Heart right ventricle (tissue), 16 donors: ENCODE measurements around the gene CD99L2. TPM values are rescaled to one million over a fixed set of nuclear protein-coding genes. Genes with fewer than 3 reads are reported as not detected.
"Not testable (repeated sequence)": the region's sequence is repeated elsewhere in the genome, so short reads cannot be mapped to it uniquely, and the experiment has no call there.

ENCODE experiments used
- ATAC-seq, 8 donors: fragments of 200-7000 bp; cut with Tn5 transposase; one replicate each; pipeline ENCODE4 v1.9.1; 2020; ENCODE audit warnings: mild to moderate bottlenecking in 8 of 8, moderate library complexity in 8 of 8, moderate number of reproducible peaks in 1 of 8
- DNase-seq, 2 donors: peaks; one replicate each; pipeline ENCODE4 v3.0.0-alpha.2; 2020
- H3K27ac ChIP-seq, 10 donors: fragments of 200-600 bp; sonication (generic) in 2 of 10; one replicate each; pipeline versions ENCODE4 v1.5.0 to v1.8.0; 2020 to 2022; ENCODE audit warnings: mild to moderate bottlenecking in 3 of 10
- H3K27me3 ChIP-seq, 7 donors: fragments of 200-600 bp; one replicate each; pipeline ENCODE4 v1.8.0; 2021 to 2022; ENCODE audit warnings: mild to moderate bottlenecking in 2 of 7
- H3K36me3 ChIP-seq, 9 donors: fragments of 200-600 bp; sonication (generic) in 1 of 9; one replicate each; pipeline versions ENCODE4 v1.5.0 to v1.8.0; 2020 to 2022; ENCODE audit warnings: mild to moderate bottlenecking in 2 of 9
- H3K4me1 ChIP-seq, 9 donors: fragments of 200-600 bp; sonication (generic) in 1 of 9; one replicate each; pipeline versions ENCODE4 v1.5.0 to v1.8.0; 2020 to 2022; ENCODE audit warnings: mild to moderate bottlenecking in 4 of 9
- H3K4me3 ChIP-seq, 10 donors: fragments of 200-600 bp; sonication (generic) in 2 of 10; one replicate each; pipeline versions ENCODE4 v1.5.0 to v1.8.0; 2020 to 2022; ENCODE audit warnings: mild to moderate bottlenecking in 7 of 10, moderate library complexity in 2 of 10
- H3K9me3 ChIP-seq, 11 donors: fragments of 200-600 bp in 10 of 11; sonication (generic) in 2 of 11; one replicate each; pipeline versions ENCODE4 v1.5.0 to v1.8.0; 2013 to 2022; ENCODE audit warnings: mild to moderate bottlenecking in 2 of 11, control low read depth in 1 of 11, moderate library complexity in 1 of 11
- CTCF ChIP-seq, 9 donors: fragments of 200-600 bp; sonication (generic) in 2 of 9; IDR thresholded peaks; one replicate each; pipeline versions ENCODE4 v1.5.0 to v1.8.0; 2021 to 2022; ENCODE audit warnings: antibody characterized with exemption in 9 of 9, mild to moderate bottlenecking in 5 of 9, moderate library complexity in 1 of 9
- WGBS, 2 donors: extraction: QIAGEN DNeasy Blood & Tissue Kit; methylation state at CpG; one replicate each; pipeline ENCODE4 v1.1.7; 2013; ENCODE audit warnings: inconsistent platforms in 1 of 2; 5-methylcytosine and 5-hydroxymethylcytosine counted together
- intact Hi-C, 10 donors: fragments of 100-400 bp; cut with DNase I; formaldehyde crosslinking; loops; one replicate each; pipeline versions ENCODE4 v1.11.1 to v1.14.2; 2022
- polyA plus RNA-seq, 2 donors: library from polyadenylated mRNA; stranded (reverse); fragments of 200-250 nt; gene quantifications; one replicate each; pipeline ENCODE4 v1.2.3, GENCODE V29; 2013
- total RNA-seq, 10 donors: library from RNA; stranded (reverse); fragmentation: NEBNext Ultra II Directional in 3 of 10; extraction: Animal tissue kit (Norgen Biotek cat#: 25700) in 3 of 10; gene quantifications; one replicate each; pipeline versions ENCODE4 v1.2.1 to v1.2.4, GENCODE V29; 2021 to 2023
- donor health status: Arrhythmogenic right ventricular cardiomyopathy.
- donor health status: ischemic (EF 13 %, LVEDD 7.1; RV severe dilation, severe dysfunction).
- donor health status: healthy with polysubstance abuse.
- donor health status: DM: no; HTN: yes; CAD: no.
- donor health status: DM: no; HTN: no; CAD: no.
- donor health status: ischemic (EF 25% LVEDD 6.9; RV normal size, moderate dysfunction).
- donor health status: ischemic (EF 25% LVEDD 5.7; RV mildly dilated, moderate dysfunction).
- donor health status: healthy.
- donor health status: DM: yes; HTN: yes; CAD: no.
- donor health status: Ischemic cardiomyopathy.
- donor health status: ischemic (EF 35%, LVEDD 5.7; RV mildly dilated, moderate dysfunction).
- donor health status: nonischemic (EF 11% LVEDD 7.7; RV severe dilation, severe dysfunction).
- donor health status: DM: yes; HTN: yes; CAD: no.
- donor health status: PGD.
- donor health status: ischemic (EF 29% LVEDD 5.4; RV normal size, mild dysfunction).
- donor health status: nonischemic (EF 23%, LVEDD 6.1; RV moderate dilation, normal function).

Gene CD99L2
- total and polyA plus RNA-seq, 12 donors, result 32.6 to 122 (median 78.8) TPM

DNA sequence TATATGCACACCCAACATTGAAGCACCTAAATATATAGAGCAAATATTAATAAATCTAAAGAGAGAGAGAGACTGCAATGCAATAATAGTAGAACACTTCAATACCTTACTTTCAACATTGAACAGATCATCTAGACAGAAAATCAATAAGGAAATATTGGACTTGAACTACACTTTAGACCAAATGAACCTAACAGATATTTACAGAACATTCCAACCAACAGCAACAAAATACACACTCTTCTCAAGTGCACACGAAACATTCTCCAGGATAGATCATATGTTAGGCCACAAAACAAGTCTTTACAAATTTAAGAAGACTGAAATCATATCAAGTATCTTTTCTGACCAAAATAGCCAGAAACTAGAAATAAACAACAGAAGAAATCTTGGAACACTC is 66.6 kb downstream of the CD99L2 start:
- WGBS, 2 donors, result 94 to 100% methylated on average over 1 of the region's 1 CpG
- no peaks in the 10 kb centered on the region for H3K27me3 ChIP-seq
- no peak for TF ChIP-seq CTCF (IDR thresholded peaks at IDR 0.05)
- DNase-seq, result no peak
- H3K27ac ChIP-seq, result no peak overlapping the region
- intact Hi-C loops, result loop anchor here in 1 of 10 donors (10.0 kb wide), 1 partner anchor 63 kb away; the partner anchor contains the start of gene CD99L2
- H3K9me3 ChIP-seq, result peaks cover 0 to 19% (median 3%) of the 10 kb centered on the region in 11 donors
- ATAC-seq, result no peak
- peaks cover 0 to 18% (median 0%) of the 10 kb centered on the region in 9 donors for H3K36me3 ChIP-seq
- no peak overlapping the region for H3K4me3 ChIP-seq
- no peaks in the 10 kb centered on the region for H3K4me1 ChIP-seq

GRCh38 chrX:150828785-150829184 is 69.7 kb downstream of the CD99L2 start:
- Histone ChIP-seq H3K27ac (no peak overlapping the region), H3K4me1 (no peaks in the 10 kb centered on the region), H3K27me3 (no peaks in the 10 kb centered on the region), H3K36me3 (peaks cover 0 to 18% (median 0%) of the 10 kb centered on the region in 9 donors), H3K9me3 (peaks cover 0 to 8% (median 3%) of the 10 kb centered on the region in 11 donors), H3K4me3 (no peak overlapping the region)
- no peak for TF ChIP-seq CTCF (IDR thresholded peaks at IDR 0.05)
- intact Hi-C loops, result no loop called here
- DNase-seq (no peak), ATAC-seq (no peak)
- 73 to 85% methylated on average over 5 of the region's 5 CpGs for WGBS, 2 donors

DNA sequence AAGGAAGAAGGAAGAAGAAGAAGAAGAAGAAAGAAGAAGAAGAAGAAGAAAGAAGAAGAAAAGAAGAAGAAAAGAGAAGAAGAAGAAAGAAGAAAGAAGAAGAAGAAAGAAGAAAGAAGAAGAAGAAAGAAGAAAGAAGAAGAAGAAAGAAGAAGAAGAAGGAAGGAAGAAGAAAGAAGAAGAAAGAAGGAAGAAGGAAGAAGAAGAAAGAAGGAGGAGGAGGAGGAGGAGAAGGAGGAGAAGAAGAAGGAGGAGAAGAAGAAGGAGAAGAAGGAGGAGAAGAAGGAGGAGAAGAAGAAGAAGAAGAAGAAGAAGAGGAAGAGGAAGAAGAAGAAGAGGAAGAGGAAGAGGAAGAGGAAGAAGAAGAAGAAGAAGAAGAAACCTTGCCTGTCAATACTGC is 74.1 kb downstream of the CD99L2 start:
- H3K27ac ChIP-seq, H3K27me3 ChIP-seq, DNase-seq, H3K36me3 ChIP-seq, H3K4me1 ChIP-seq, intact Hi-C loops, ATAC-seq, H3K4me3 ChIP-seq: not testable (repeated sequence)
- peaks cover 0 to 14% (median 0%) of the 10 kb centered on the region in 11 donors for H3K9me3 ChIP-seq

- peaks cover 0 to 15% (median 0%) of the 10 kb centered on the region in 11 donors for H3K9me3 ChIP-seq
- ATAC-seq, H3K4me3 ChIP-seq, H3K27me3 ChIP-seq, DNase-seq, intact Hi-C loops, H3K4me1 ChIP-seq, H3K36me3 ChIP-seq, H3K27ac ChIP-seq: not testable (repeated sequence)
- WGBS, 2 donors, result 92 to 100% methylated on average over 1 of the region's 1 CpG
Measured at GRCh38 chrX:150823826-150824225, 74.6 kb downstream of the CD99L2 start.

DNA sequence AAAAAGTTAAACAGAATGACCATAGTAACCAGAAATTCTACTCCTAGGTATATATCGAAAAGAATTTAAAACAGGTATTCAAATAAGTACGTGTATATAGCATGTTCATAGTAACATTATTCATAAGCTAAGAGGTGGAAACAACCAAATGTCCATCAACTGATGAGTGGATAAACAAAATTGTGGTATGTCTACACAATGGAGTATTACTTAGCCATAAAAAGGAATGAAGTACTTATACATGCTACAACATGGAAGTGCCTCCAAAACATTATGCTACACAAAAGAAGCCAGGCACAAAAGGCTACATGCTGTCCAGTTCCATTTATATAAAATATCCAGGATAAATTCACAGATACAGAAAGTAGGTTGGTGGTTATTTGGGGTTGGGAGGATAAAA is 76.5 kb downstream of the CD99L2 start:
- 94 to 99% methylated on average over 2 of the region's 2 CpGs for WGBS, 2 donors
- ATAC-seq, result no peak
- Histone ChIP-seq H3K36me3 (peaks cover 0 to 5% (median 0%) of the 10 kb centered on the region in 9 donors), H3K27ac (no peak overlapping the region), H3K9me3 (peaks cover 0 to 29% (median 0%) of the 10 kb centered on the region in 11 donors), H3K27me3 (no peaks in the 10 kb centered on the region), H3K4me1 (no peaks in the 10 kb centered on the region), H3K4me3 (no peak overlapping the region)
- intact Hi-C loops, result no loop called here
- DNase-seq, result no peak
- no peak for TF ChIP-seq CTCF (IDR thresholded peaks at IDR 0.05)
